ENCODE data around the gene PSG6.
"Not testable (repeated sequence)": the region's sequence is repeated elsewhere in the genome, so short reads cannot be mapped to it uniquely, and the experiment has no call there.

The PSG6 gene

DNA sequence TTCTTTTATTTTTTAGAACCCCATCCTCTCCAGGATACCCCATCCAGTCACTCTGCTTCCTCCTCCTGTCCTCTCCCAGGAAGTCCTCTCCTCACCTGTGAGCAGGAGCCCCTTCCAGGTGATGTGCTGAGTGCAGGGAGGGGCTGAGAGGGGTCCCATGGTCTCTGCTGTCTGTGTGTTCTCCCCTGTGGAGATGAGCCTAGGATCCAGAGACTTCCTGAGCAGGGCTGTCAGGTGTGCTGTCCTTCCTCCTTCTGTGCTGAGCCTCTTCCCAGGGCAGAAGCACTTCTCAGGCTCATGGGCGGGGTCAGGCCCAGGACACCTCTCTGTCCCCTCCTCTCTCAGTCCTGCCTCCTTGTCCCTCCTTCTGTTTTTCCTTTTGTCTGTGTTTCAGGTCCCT is at the start of gene PSG6:
Gene PSG6 (minus strand): TSS at position 261 of the 400 bp plus-strand sequence. CDS start 102 bp downstream, at position 159.
- not testable (repeated sequence) for H3K4me1 Mint-ChIP-seq; ATAC-seq (ENCODE audit: low read depth); H3K27ac Mint-ChIP-seq; H3K36me3 Mint-ChIP-seq; H3K4me3 Mint-ChIP-seq; DNase-seq (ENCODE audit: low spot score in 2 of 2); H3K27me3 Mint-ChIP-seq; H3K9me3 Mint-ChIP-seq

DNA sequence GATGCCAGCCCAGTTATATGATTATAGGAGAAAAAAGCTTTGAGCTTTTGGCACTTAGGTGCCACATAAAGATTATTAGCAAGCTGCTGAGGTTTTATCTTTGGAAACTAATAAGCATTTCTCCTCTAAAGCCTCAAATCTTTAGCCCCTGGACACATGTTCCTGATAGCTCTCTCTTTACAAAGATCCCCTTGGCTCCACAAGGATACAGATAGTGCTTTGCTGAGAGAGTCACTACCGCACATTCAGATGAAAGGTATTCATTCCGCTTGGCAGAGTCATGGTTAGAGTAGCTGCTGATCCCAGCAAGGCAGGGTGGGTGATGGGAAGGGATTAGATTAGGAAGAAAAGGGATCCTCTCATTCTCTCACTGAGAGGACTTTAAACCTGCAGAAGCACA is 47.5 kb upstream of the PSG6 start:
- H3K36me3 Mint-ChIP-seq = no peaks in the 10 kb centered on the region
- no peak for ATAC-seq (ENCODE audit: low read depth)
- H3K27ac Mint-ChIP-seq = no peak overlapping the region
- H3K4me3 Mint-ChIP-seq = no peak overlapping the region
- H3K4me1 Mint-ChIP-seq = no peaks in the 10 kb centered on the region
- no peak for DNase-seq (ENCODE audit: low spot score in 2 of 2)
- no peaks in the 10 kb centered on the region for H3K27me3 Mint-ChIP-seq
- H3K9me3 Mint-ChIP-seq = peaks cover 1% of the 10 kb centered on the region

GRCh38 chr19:42961119-42961518 is 43.4 kb upstream of the PSG6 start:
- H3K4me3 Mint-ChIP-seq = no peak overlapping the region
- H3K27me3 Mint-ChIP-seq = no peaks in the 10 kb centered on the region
- H3K36me3 Mint-ChIP-seq = no peaks in the 10 kb centered on the region
- H3K4me1 Mint-ChIP-seq = no peaks in the 10 kb centered on the region
- H3K9me3 Mint-ChIP-seq = peaks cover 5% of the 10 kb centered on the region
- H3K27ac Mint-ChIP-seq = no peak overlapping the region
- DNase-seq (ENCODE audit: low spot score in 2 of 2) (no peak), ATAC-seq (ENCODE audit: low read depth) (no peak)

GRCh38 chr19:42952126-42952525 is 34.4 kb upstream of the PSG6 start:
- H3K4me3 Mint-ChIP-seq; ATAC-seq (ENCODE audit: low read depth); H3K27me3 Mint-ChIP-seq; H3K36me3 Mint-ChIP-seq; H3K9me3 Mint-ChIP-seq; DNase-seq (ENCODE audit: low spot score in 2 of 2); H3K4me1 Mint-ChIP-seq; H3K27ac Mint-ChIP-seq: not testable (repeated sequence)

GRCh38 chr19:42951476-42951875 is 33.8 kb upstream of the PSG6 start:
- not testable (repeated sequence) for H3K36me3 Mint-ChIP-seq; H3K27ac Mint-ChIP-seq; H3K27me3 Mint-ChIP-seq; H3K4me1 Mint-ChIP-seq; H3K9me3 Mint-ChIP-seq; ATAC-seq (ENCODE audit: low read depth); H3K4me3 Mint-ChIP-seq; DNase-seq (ENCODE audit: low spot score in 2 of 2)

DNA sequence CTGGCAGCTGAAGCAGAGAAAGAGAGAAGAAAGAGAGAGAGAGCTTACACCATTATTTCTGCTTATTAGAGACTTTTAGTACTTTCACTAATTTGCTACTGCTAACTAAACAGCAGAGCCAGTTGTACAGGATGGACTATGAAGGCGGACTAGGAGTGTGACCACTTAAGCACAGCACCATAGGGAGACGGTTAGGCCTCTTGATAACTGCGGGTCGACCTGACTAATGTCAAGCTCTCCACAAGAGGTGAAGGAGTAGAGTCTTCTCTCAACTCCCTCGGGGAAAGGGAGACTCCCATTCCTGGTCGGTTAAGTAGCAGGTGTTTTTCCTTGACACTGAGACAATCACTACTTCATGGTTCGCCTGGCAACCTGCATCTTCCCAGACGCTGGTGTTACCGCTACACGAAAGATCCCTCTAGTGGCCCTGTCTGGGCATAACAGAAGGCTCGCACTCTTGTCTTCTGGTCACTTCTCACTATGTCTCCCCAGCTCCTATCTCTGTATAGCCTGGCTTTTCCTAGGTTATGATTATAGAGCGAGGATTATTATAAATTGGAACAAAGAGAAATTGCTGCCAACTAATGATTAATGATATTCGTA is 24.6 kb upstream of the PSG6 start:
- Mint-ChIP-seq H3K27me3 (peaks cover 11% of the 10 kb centered on the region), H3K36me3 (no peaks in the 10 kb centered on the region), H3K4me1 (no peaks in the 10 kb centered on the region), H3K4me3 (no peak overlapping the region), H3K27ac (no peak overlapping the region), H3K9me3 (peaks cover 2% of the 10 kb centered on the region)
- ATAC-seq (ENCODE audit: low read depth) = no peak
- no peak for DNase-seq (ENCODE audit: low spot score in 2 of 2)

GRCh38 chr19:42937107-42937506 is 19.4 kb upstream of the PSG6 start, which contains the start of gene PSG7:
Gene PSG7 (minus strand): TSS chr19:42937207. CDS start chr19:42937076, 131 bp downstream.
- H3K27ac Mint-ChIP-seq; ATAC-seq (ENCODE audit: low read depth); H3K36me3 Mint-ChIP-seq; H3K9me3 Mint-ChIP-seq; H3K27me3 Mint-ChIP-seq; DNase-seq (ENCODE audit: low spot score in 2 of 2); H3K4me1 Mint-ChIP-seq; H3K4me3 Mint-ChIP-seq: not testable (repeated sequence)

- H3K27me3 Mint-ChIP-seq; H3K27ac Mint-ChIP-seq; H3K4me3 Mint-ChIP-seq; H3K4me1 Mint-ChIP-seq; DNase-seq (ENCODE audit: low spot score in 2 of 2); ATAC-seq (ENCODE audit: low read depth); H3K36me3 Mint-ChIP-seq; H3K9me3 Mint-ChIP-seq: not testable (repeated sequence)
Measured at GRCh38 chr19:42934726-42935125, 17.0 kb upstream of the PSG6 start.

- H3K27me3 Mint-ChIP-seq; H3K4me1 Mint-ChIP-seq; ATAC-seq (ENCODE audit: low read depth); H3K4me3 Mint-ChIP-seq; H3K27ac Mint-ChIP-seq; H3K36me3 Mint-ChIP-seq; DNase-seq (ENCODE audit: low spot score in 2 of 2); H3K9me3 Mint-ChIP-seq: not testable (repeated sequence)
Measured at GRCh38 chr19:42934183-42934582, 16.5 kb upstream of the PSG6 start.

- ATAC-seq (ENCODE audit: low read depth); H3K4me3 Mint-ChIP-seq; DNase-seq (ENCODE audit: low spot score in 2 of 2); H3K36me3 Mint-ChIP-seq; H3K27me3 Mint-ChIP-seq; H3K4me1 Mint-ChIP-seq; H3K9me3 Mint-ChIP-seq; H3K27ac Mint-ChIP-seq: not testable (repeated sequence)
Measured at GRCh38 chr19:42933412-42933811, 15.7 kb upstream of the PSG6 start.

DNA sequence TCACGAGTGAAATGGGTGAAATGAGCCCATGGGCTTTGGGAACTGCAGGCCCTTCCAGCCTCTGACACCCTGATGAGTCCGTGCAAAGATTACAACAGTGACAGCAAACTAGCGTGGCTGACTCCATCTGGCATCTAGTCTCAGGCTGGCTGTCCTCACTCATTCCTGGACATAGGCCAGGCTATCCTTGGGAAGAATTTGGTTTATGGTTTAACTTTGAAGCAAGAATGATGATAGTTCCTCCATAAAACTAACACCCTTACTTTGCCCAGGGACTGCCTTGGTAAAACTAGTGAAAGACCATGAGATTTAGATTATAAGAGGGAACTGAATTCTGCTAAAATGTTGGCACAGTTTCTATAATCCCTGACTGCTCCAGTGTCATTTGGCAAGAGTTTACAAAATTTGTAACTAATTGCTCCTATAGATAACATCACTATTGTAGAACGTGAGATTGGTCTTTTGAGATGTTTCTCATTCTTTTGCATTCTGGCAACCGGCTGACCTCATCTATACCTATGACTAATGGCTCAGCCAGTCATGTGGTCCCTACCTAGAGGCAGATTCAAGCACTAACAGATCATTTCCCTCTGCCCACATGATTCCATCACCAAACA is 14.9 kb upstream of the PSG6 start:
- DNase-seq (ENCODE audit: low spot score in 2 of 2); H3K27ac Mint-ChIP-seq; ATAC-seq (ENCODE audit: low read depth); H3K9me3 Mint-ChIP-seq; H3K4me3 Mint-ChIP-seq; H3K4me1 Mint-ChIP-seq; H3K36me3 Mint-ChIP-seq; H3K27me3 Mint-ChIP-seq: not testable (repeated sequence)

DNA sequence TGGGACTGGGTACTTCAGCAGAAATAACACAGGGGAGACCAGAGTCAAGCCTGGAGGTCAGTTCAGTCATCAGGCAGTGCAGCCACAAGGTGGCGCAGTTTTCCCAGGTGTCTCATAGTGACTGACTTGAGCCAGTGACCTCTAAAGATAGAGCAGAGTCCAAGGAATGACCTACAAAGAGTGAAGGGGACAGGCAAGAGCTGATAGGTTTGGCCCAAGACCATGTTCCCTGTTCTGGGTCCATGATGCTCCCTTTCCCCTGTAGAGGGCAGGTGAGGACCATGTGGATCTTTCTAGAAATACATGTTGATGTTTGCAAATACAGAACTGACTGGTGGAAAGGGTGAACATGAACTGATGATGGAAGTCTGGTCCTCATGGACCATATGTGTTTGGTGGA is 12.5 kb upstream of the PSG6 start:
- not testable (repeated sequence) for H3K27me3 Mint-ChIP-seq; H3K36me3 Mint-ChIP-seq; DNase-seq (ENCODE audit: low spot score in 2 of 2); H3K27ac Mint-ChIP-seq; ATAC-seq (ENCODE audit: low read depth); H3K4me3 Mint-ChIP-seq; H3K4me1 Mint-ChIP-seq; H3K9me3 Mint-ChIP-seq

GRCh38 chr19:42928896-42929295 is 11.2 kb upstream of the PSG6 start:
- H3K27me3 Mint-ChIP-seq = no peaks in the 10 kb centered on the region
- no peaks in the 10 kb centered on the region for H3K4me1 Mint-ChIP-seq
- DNase-seq (ENCODE audit: low spot score in 2 of 2) (no peak), ATAC-seq (ENCODE audit: low read depth) (no peak)
- no peak overlapping the region for H3K4me3 Mint-ChIP-seq
- no peak overlapping the region for H3K27ac Mint-ChIP-seq
- H3K9me3 Mint-ChIP-seq = no peaks in the 10 kb centered on the region
- no peaks in the 10 kb centered on the region for H3K36me3 Mint-ChIP-seq

DNA sequence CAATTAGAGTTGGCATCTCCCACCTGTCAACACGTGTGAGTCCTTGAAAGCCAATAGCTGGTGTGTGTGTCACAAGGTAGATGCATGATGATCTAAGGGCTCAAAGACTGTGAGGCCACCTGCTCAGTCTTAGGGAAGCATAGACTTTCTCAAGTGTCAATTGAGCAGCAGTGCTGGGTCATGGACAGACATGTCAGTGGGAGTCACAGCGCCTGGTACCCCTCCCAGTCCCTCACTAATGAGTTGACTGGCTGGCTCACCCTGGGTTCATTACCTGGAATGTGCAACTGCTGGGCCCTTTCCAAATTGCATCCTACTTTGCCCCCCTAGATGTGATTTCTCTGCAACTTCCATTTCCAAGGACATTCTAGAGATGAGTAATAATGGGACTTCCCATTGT is 9.1 kb upstream of the PSG6 start:
- no peaks in the 10 kb centered on the region for H3K36me3 Mint-ChIP-seq
- no peaks in the 10 kb centered on the region for H3K4me1 Mint-ChIP-seq
- ATAC-seq (ENCODE audit: low read depth) (no peak), DNase-seq (ENCODE audit: low spot score in 2 of 2) (no peak)
- no peak overlapping the region for H3K27ac Mint-ChIP-seq
- H3K4me3 Mint-ChIP-seq = no peak overlapping the region
- no peaks in the 10 kb centered on the region for H3K27me3 Mint-ChIP-seq
- H3K9me3 Mint-ChIP-seq = no peaks in the 10 kb centered on the region

- H3K4me1 Mint-ChIP-seq; H3K36me3 Mint-ChIP-seq; ATAC-seq (ENCODE audit: low read depth); H3K27me3 Mint-ChIP-seq; DNase-seq (ENCODE audit: low spot score in 2 of 2); H3K9me3 Mint-ChIP-seq; H3K4me3 Mint-ChIP-seq; H3K27ac Mint-ChIP-seq: not testable (repeated sequence)
Measured at GRCh38 chr19:42923106-42923505, 5.4 kb upstream of the PSG6 start.
